PC-3 (cell line): ENCODE measurements around the gene ARHGAP22. TPM values are rescaled to one million over a fixed set of nuclear protein-coding genes. Genes with fewer than 3 reads are reported as not detected.

Experiments
- ATAC-seq: fragments of 200-7000 bp; cut with Tn5 transposase; 2 replicates; pipeline ENCODE4 v1.9.1; 2020; ENCODE audit warnings: mild to moderate bottlenecking, moderate library complexity
- BruUV-seq: library from RNA; stranded (reverse); fragments of 400-500 nt; replicated peaks from 2 replicates; lab custom pipeline; 2021; lab: Mats Ljungman, UMichigan
- CTCF ChIA-PET: fragments of 300-600 bp; sonication (Branson Sonifier 250); formaldehyde crosslinking; loops from one replicate; lab custom pipeline; 2022; ENCODE audit warnings: antibody characterized with exemption; lab: Charles Lee
- POLR2A ChIA-PET: fragments of 300-600 bp; sonication (Branson Sonifier 250); formaldehyde crosslinking; loops from one replicate; lab custom pipeline; 2022; ENCODE audit warnings: antibody characterized with exemption; ENCODE audit not compliant: unreplicated experiment; lab: Charles Lee
- DNase-seq: peaks from one replicate; pipeline ENCODE4 v3.0.0-alpha.2; 2015
- H2AFZ ChIP-seq: fragments of 300-600 bp; sonication (generic); 2 replicates; pipeline ENCODE4 v1.6.0; 2016; ENCODE audit warnings: antibody characterized with exemption, low read length
- H3F3A ChIP-seq: fragments of 300-600 bp; sonication (generic); one replicate; pipeline ENCODE4 v1.6.0; 2017; ENCODE audit warnings: antibody characterized with exemption, low read length, control low read depth, mild to moderate bottlenecking; ENCODE audit not compliant: unreplicated experiment
- H3K27ac ChIP-seq: fragments of 300-600 bp; sonication (generic); 2 replicates; pipeline ENCODE4 v1.5.1; 2016; ENCODE audit warnings: mild to moderate bottlenecking, low read length
- H3K27me3 ChIP-seq: fragments of 300-600 bp; sonication (generic); 2 replicates; pipeline ENCODE4 v1.6.1; 2016; ENCODE audit warnings: low read length, mixed read lengths
- H3K36me3 ChIP-seq: fragments of 300-600 bp; sonication (generic); 2 replicates; pipeline ENCODE4 v1.6.1; 2016; ENCODE audit warnings: low read depth, mixed run types, low read length, mixed read lengths
- H3K4me1 ChIP-seq: fragments of 300-600 bp; sonication (generic); 2 replicates; pipeline ENCODE4 v1.5.1; 2016; ENCODE audit warnings: low read length; ENCODE audit not compliant: insufficient read depth
- H3K4me2 ChIP-seq: fragments of 300-600 bp; sonication (generic); 2 replicates; pipeline ENCODE4 v1.6.0; 2016; ENCODE audit warnings: low read length
- H3K4me3 ChIP-seq: fragments of 300-600 bp; sonication (generic); 2 replicates; pipeline ENCODE4 v1.5.1; 2016; ENCODE audit warnings: mild to moderate bottlenecking, low read length, mixed read lengths
- H3K79me2 ChIP-seq: fragments of 300-600 bp; sonication (generic); 2 replicates; pipeline ENCODE4 v1.6.1; 2017; ENCODE audit warnings: low read length, mixed read lengths
- H3K9ac ChIP-seq: fragments of 300-600 bp; sonication (generic); 2 replicates; pipeline ENCODE4 v1.6.0; 2016; ENCODE audit warnings: mild to moderate bottlenecking, low read length
- H3K9me2 ChIP-seq: fragments of 300-600 bp; sonication (generic); replicated peaks from 2 replicates; pipeline ENCODE4 v1.6.1; 2016; ENCODE audit warnings: mixed run types, low read length, mixed read lengths
- H3K9me3 ChIP-seq: fragments of 300-600 bp; sonication (generic); 2 replicates; pipeline ENCODE4 v1.6.1; 2016; ENCODE audit warnings: low read length, mixed read lengths
- H4K20me1 ChIP-seq: fragments of 300-600 bp; sonication (generic); 2 replicates; pipeline ENCODE4 v1.6.1; 2016; ENCODE audit warnings: low read length, mixed read lengths
- EZH2 ChIP-seq: fragments of 300-600 bp; sonication (generic); IDR thresholded peaks from one replicate; pipeline ENCODE4 v1.6.1; 2017; ENCODE audit warnings: antibody characterized with exemption, mild to moderate bottlenecking, low read length; ENCODE audit not compliant: unreplicated experiment
- EZH2phosphoT487 ChIP-seq: fragments of 300-600 bp; sonication (generic); IDR thresholded peaks from 2 replicates; pipeline ENCODE4 v1.6.1; 2018; ENCODE audit warnings: mild to moderate bottlenecking, antibody characterized with exemption, low read length, borderline replicate concordance
- intact Hi-C: fragments of 100-400 bp; cut with micrococcal nuclease; formaldehyde crosslinking; loops from 2 replicates; pipeline ENCODE4 v1.9.0; 2023
- total RNA-seq: library from RNA; depleted of rRNA; stranded (reverse); fragments of >200 nt; gene quantifications from 2 replicates; pipeline ENCODE4 v1.2.3, GENCODE V29; 2014
- TF ChIP-seq, protein P1 (sequence below): fragments of 300-600 bp; sonication (generic); conservative IDR thresholded peaks from 2 replicates; pipeline ENCODE4 v1.5.1; 2017; ENCODE audit warnings: antibody characterized with exemption, low read depth, mild to moderate bottlenecking, low read length

Gene ARHGAP22
- total RNA-seq, 1 experiment from 2014 or later = 12.2 TPM

DNA sequence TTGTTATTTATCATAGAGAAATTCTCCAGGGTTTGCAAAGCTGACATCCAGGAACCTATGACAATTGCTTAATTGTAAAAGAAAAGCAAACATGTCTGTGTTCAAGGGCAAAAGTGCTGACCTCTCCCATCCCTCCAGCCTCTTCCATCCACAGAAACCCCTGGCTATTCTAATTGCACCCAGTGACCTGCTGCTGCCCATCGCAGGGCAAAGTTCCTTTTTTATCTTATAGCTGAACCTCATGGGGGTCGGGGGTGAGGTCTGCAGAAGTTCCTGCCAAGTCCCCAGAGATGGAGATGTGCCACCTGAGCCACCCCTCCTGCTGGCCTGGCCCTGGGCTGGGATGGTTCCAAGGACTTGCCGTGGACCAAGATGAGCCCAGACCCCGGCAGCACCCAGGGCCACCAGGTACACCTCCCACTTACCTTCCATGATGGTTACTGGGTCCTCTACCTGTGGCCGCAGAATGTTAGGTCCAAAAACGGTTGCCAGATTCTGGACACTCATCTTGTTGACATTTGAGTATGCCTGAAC is 151.9 kb downstream of the ARHGAP22 start:
- Histone ChIP-seq H3K4me1 (peaks cover 5% of the 10 kb centered on the region; the same call in 1 of the 2 replicates), H3K9me2 (no peaks in the 10 kb centered on the region), H2AFZ (no peak overlapping the region), H3K27me3 (no peaks in the 10 kb centered on the region), H3K27ac (no peak overlapping the region), H3K9ac (no peak overlapping the region), H4K20me1 (no peaks in the 10 kb centered on the region), H3K36me3 (no peaks in the 10 kb centered on the region), H3K79me2 (no peaks in the 10 kb centered on the region), H3K4me2 (no peak overlapping the region), H3K9me3 (no peaks in the 10 kb centered on the region), H3K4me3 (no peak overlapping the region), H3F3A (no peaks in the 10 kb centered on the region)
- BruUV-seq = no TSS peak
- ChIA-PET CTCF (no interaction called here), POLR2A (no interaction called here)
- ATAC-seq (no peak), DNase-seq (no peak)
- intact Hi-C loops = no loop called here
- TF ChIP-seq, protein P1, sequence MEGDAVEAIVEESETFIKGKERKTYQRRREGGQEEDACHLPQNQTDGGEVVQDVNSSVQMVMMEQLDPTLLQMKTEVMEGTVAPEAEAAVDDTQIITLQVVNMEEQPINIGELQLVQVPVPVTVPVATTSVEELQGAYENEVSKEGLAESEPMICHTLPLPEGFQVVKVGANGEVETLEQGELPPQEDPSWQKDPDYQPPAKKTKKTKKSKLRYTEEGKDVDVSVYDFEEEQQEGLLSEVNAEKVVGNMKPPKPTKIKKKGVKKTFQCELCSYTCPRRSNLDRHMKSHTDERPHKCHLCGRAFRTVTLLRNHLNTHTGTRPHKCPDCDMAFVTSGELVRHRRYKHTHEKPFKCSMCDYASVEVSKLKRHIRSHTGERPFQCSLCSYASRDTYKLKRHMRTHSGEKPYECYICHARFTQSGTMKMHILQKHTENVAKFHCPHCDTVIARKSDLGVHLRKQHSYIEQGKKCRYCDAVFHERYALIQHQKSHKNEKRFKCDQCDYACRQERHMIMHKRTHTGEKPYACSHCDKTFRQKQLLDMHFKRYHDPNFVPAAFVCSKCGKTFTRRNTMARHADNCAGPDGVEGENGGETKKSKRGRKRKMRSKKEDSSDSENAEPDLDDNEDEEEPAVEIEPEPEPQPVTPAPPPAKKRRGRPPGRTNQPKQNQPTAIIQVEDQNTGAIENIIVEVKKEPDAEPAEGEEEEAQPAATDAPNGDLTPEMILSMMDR = no peak
- TF ChIP-seq EZH2 (no peak), EZH2phosphoT487 (no peak)

DNA sequence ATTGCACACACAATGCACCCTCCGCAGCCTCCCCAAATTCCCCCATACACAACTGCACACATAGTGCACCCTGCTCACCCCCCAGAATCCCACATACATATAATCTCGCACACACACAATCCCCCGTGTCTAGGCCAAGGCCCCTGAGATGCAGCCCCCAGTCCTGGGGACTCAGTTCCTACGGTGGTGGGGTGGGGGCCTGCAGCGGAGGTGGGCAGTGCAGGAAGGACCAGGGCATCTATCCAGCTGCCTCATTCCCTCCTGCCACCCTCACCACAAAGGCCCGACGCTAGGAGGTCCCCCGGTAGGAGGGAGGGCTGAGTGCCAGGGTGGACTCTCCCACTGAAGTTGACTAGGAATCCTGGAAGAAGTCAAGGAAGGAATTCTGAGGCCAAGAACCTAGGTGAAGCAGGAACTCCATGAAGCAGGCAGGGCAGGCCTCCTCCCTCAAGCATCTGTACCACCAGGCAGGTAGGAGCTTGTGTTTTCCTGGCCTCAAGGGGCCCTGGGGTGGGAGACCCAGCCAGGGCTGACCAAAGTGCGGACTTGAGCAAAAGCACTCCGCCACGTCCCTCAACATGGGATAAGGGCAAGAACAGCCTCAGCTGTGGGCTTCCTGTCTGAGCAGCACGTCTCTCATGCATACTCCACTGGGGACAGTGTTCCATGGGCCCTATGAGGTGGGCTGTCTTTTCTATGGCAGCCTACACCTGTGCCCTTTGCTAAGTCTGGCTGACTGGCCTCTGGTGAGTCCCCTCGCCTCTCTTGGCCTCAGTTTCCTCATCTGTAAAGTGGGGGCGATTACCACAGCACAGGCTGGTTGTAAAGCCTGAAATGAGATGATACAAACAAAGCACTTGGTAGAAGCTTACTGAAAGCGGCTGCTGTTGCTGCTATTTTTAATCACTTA is 152.6 kb downstream of the ARHGAP22 start:
- no TSS peak for BruUV-seq
- H3K27ac ChIP-seq = no peak overlapping the region
- no peaks in the 10 kb centered on the region for H4K20me1 ChIP-seq
- ATAC-seq = no peak
- no peaks in the 10 kb centered on the region for H3K9me3 ChIP-seq
- H3K4me1 ChIP-seq = peaks cover 5% of the 10 kb centered on the region; the same call in 1 of the 2 replicates
- H3K4me3 ChIP-seq = no peak overlapping the region
- H3K79me2 ChIP-seq = no peaks in the 10 kb centered on the region
- no peak overlapping the region for H2AFZ ChIP-seq
- no peaks in the 10 kb centered on the region for H3K36me3 ChIP-seq
- H3K4me2 ChIP-seq = no peak overlapping the region
- ChIA-PET POLR2A (no interaction called here), CTCF (no interaction called here)
- DNase-seq = no peak
- TF ChIP-seq EZH2phosphoT487 (no peak), EZH2 (no peak)
- TF ChIP-seq, protein P1 = no peak
- H3K27me3 ChIP-seq = no peaks in the 10 kb centered on the region
- H3F3A ChIP-seq = no peaks in the 10 kb centered on the region
- H3K9me2 ChIP-seq = no peaks in the 10 kb centered on the region
- intact Hi-C loops = no loop called here
- H3K9ac ChIP-seq = no peak overlapping the region
